22Rv1 (cell line): ENCODE data around the gene PIP4K2B.

Experiments used
- CTCF ChIP-seq: fragments of 450-650 bp; IDR thresholded peaks from 2 replicates; pipeline ENCODE4 v1.5.1; 2017; ENCODE audit warnings: mild to moderate bottlenecking
- ZFX ChIP-seq: fragments of 450-650 bp; IDR thresholded peaks from 2 replicates; pipeline ENCODE4 v1.6.1; 2017; ENCODE audit warnings: antibody characterized with exemption, borderline replicate concordance

DNA sequence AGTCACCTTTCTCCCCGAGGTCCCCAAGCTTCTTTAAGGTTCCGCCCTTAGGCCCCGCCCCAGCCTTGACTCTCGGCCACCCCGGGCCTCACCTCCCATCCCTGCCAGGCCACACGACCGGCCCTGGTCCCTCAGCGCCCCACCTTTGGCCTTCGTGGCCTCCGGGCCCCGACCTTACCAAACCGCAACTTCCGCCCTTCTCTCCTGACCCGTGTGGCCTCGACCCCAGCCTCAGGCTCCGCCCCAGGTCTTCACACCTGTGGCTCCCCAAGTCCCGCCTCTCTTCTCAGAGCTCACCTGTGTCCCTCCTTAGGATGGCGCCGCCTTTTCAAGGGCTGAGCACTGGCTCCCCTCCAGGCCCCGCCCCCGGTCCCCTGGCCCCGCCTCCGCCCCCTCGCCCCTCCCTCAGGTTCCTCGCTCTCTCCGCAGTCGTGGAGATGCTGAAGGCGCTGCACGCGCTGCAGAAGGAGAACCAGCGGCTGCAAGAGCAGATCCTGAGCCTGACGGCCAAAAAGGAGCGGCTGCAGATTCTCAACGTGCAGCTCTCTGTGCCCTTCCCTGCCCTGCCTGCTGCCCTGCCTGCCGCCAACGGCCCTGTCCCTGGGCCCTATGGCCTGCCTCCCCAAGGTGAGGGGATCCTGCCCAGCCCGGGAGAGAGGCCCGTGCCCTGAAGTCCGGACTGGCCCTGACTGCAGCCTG lies 79.3 kb downstream of the PIP4K2B start:
- TF ChIP-seq CTCF, result no peak
- no peak for TF ChIP-seq ZFX
